CD14-positive monocyte (primary cell): ENCODE measurements around the gene ZNF584. TPM values are rescaled to one million over a fixed set of nuclear protein-coding genes. Genes with fewer than 3 reads are reported as not detected.

Source experiments
- DNase-seq, 3 donors: peaks; one replicate each; pipeline ENCODE4 v3.0.0-alpha.2; 2011 to 2022
- H2AFZ ChIP-seq: 2 replicates; pipeline ENCODE4 v1.6.0; 2012; ENCODE audit warnings: mild to moderate bottlenecking, low read depth, low read length, inconsistent platforms; ENCODE audit not compliant: insufficient read depth, poor library complexity, severe bottlenecking
- H3K27ac ChIP-seq, 2 donors: 1 replicate in 1 of 2; 2 replicates in 1 of 2; pipeline ENCODE4 v1.5.1; 2012 to 2013; ENCODE audit warnings: low read length in 2 of 2, control low read depth in 1 of 2, inconsistent platforms in 1 of 2, low read depth in 1 of 2, mild to moderate bottlenecking in 1 of 2
- H3K27me3 ChIP-seq, 2 donors: one replicate each; pipeline versions ENCODE4 v1.6.0 to v1.6.1; 2011 to 2013; ENCODE audit warnings: low read length in 2 of 2; ENCODE audit not compliant: control insufficient read depth in 2 of 2, insufficient read depth in 2 of 2
- H3K36me3 ChIP-seq, 2 donors: replicated peaks in 1 of 2; 1 replicate in 1 of 2; 2 replicates in 1 of 2; pipeline versions ENCODE4 v1.5.1 to v1.6.1; 2012 to 2013; ENCODE audit warnings: low read length in 2 of 2, control low read depth in 1 of 2, inconsistent platforms in 1 of 2, mild to moderate bottlenecking in 1 of 2; ENCODE audit not compliant: insufficient read depth in 2 of 2, control insufficient read depth in 1 of 2
- H3K4me1 ChIP-seq, 2 donors: 1 replicate in 1 of 2; 2 replicates in 1 of 2; pipeline versions ENCODE4 v1.5.1 to v1.6.1; 2012 to 2013; ENCODE audit warnings: low read length in 2 of 2, control low read depth in 1 of 2, inconsistent platforms in 1 of 2, mild to moderate bottlenecking in 1 of 2, moderate library complexity in 1 of 2; ENCODE audit not compliant: insufficient read depth in 2 of 2, control insufficient read depth in 1 of 2
- H3K4me2 ChIP-seq: replicated peaks from 2 replicates; pipeline ENCODE3; 2012; ENCODE audit warnings: low read length, moderate library complexity, mild to moderate bottlenecking; ENCODE audit not compliant: poor library complexity, severe bottlenecking; ENCODE audit errors: extremely low read depth
- H3K4me3 ChIP-seq, 3 experiments: fragments of 200-600 bp in 1 of 3; sonication (generic) in 1 of 3; replicated peaks in 1 of 3; 1 replicate in 2 of 3; 2 replicates in 1 of 3; pipeline ENCODE4 v1.5.1; 2011 to 2013; ENCODE audit warnings: low read length in 3 of 3, mild to moderate bottlenecking in 3 of 3, control low read depth in 2 of 3, low read depth in 2 of 3, inconsistent platforms in 1 of 3, moderate library complexity in 1 of 3
- H3K79me2 ChIP-seq: 2 replicates; pipeline ENCODE4 v1.6.0; 2012; ENCODE audit warnings: mild to moderate bottlenecking, control low read depth, inconsistent platforms, low read length, moderate library complexity; ENCODE audit not compliant: insufficient read depth
- H3K9ac ChIP-seq: 2 replicates; pipeline ENCODE4 v1.6.0; 2017; ENCODE audit warnings: low read length, mild to moderate bottlenecking; ENCODE audit not compliant: insufficient read depth, poor library complexity, severe bottlenecking
- H3K9me3 ChIP-seq, 2 donors: replicated peaks in 1 of 2; 1 replicate in 1 of 2; 2 replicates in 1 of 2; pipeline versions ENCODE4 v1.5.1 to v1.6.1; 2012 to 2013; ENCODE audit warnings: low read length in 2 of 2, control low read depth in 1 of 2; ENCODE audit not compliant: control insufficient read depth in 1 of 2, insufficient read depth in 1 of 2
- H4K20me1 ChIP-seq: 2 replicates; pipeline ENCODE4 v1.6.0; 2012; ENCODE audit warnings: mild to moderate bottlenecking, low read length, control low read depth, moderate library complexity; ENCODE audit not compliant: insufficient read depth
- H3K27ac Mint-ChIP-seq, 7 donors: one replicate each; pipeline ENCODE4 v1.8.0; 2020; ENCODE audit warnings: mild to moderate bottlenecking in 7 of 7, mixed read lengths in 7 of 7, moderate library complexity in 6 of 7, inconsistent platforms in 2 of 7
- H3K27me3 Mint-ChIP-seq, 3 donors: one replicate each; pipeline ENCODE4 v1.8.0; 2021 to 2022; ENCODE audit warnings: low read depth in 3 of 3, mild to moderate bottlenecking in 3 of 3, mixed read lengths in 3 of 3, moderate library complexity in 3 of 3, inconsistent platforms in 1 of 3
- H3K36me3 Mint-ChIP-seq, 2 donors: one replicate each; pipeline ENCODE4 v1.8.0; 2020; ENCODE audit warnings: mixed read lengths in 2 of 2, inconsistent platforms in 1 of 2, mild to moderate bottlenecking in 1 of 2
- H3K4me1 Mint-ChIP-seq: one replicate; pipeline ENCODE4 v1.8.0; 2020; ENCODE audit warnings: mild to moderate bottlenecking, mixed read lengths
- H3K4me3 Mint-ChIP-seq, 2 donors: one replicate each; pipeline ENCODE4 v1.8.0; 2020; ENCODE audit warnings: mild to moderate bottlenecking in 2 of 2, mixed read lengths in 2 of 2, moderate library complexity in 1 of 2
- H3K9me3 Mint-ChIP-seq, 7 donors: one replicate each; pipeline ENCODE4 v1.8.0; 2020 to 2022; ENCODE audit warnings: mixed read lengths in 7 of 7, mild to moderate bottlenecking in 6 of 7, moderate library complexity in 6 of 7, inconsistent platforms in 2 of 7
- CTCF ChIP-seq: fragments of 200-600 bp; IDR thresholded peaks from one replicate; pipeline ENCODE4 v1.8.0; 2022; ENCODE audit warnings: antibody characterized with exemption, mild to moderate bottlenecking
- WGBS: methylation state at CpG from one replicate; pipeline ENCODE4 v1.1.5; 2013; ENCODE audit warnings: missing lambda C conversion rate; ENCODE audit not compliant: insufficient coverage; 5-methylcytosine and 5-hydroxymethylcytosine counted together
- intact Hi-C, 2 donors: fragments of 100-400 bp; cut with micrococcal nuclease; formaldehyde crosslinking; loops; one replicate each; pipeline versions ENCODE4 v1.15.0 to v1.15.1; 2023
- polyA plus RNA-seq, 3 donors: library from polyadenylated mRNA; depleted of rRNA in 1 of 3; unstranded in 2 of 3; stranded (reverse) in 1 of 3; fragments of 300-500 nt in 2 of 3; fragments of >200 nt in 1 of 3; fragmentation: Illumina TruSeq in 2 of 3; gene quantifications; 1 replicate in 2 of 3; 2 replicates in 1 of 3; pipeline ENCODE4 v1.2.3, GENCODE V29; 2012 to 2021

Gene ZNF584
- polyA plus RNA-seq, 3 donors, result 1.2 to 3.1 (median 1.7) TPM

DNA sequence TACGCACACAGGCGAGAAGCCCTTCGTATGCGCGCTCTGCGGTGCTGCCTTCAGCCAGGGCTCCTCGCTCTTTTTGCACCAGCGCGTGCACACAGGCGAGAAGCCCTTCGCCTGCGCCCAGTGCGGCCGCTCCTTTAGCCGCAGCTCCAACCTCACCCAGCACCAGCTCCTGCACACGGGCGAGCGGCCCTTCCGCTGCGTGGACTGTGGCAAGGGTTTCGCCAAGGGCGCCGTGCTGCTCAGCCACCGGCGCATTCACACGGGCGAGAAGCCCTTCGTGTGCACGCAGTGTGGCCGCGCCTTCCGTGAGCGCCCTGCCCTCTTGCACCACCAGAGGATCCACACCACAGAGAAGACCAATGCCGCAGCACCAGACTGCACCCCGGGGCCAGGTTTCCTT lies 47.7 kb downstream of the ZNF584 start:
- Histone ChIP-seq H3K9ac (no peak overlapping the region), H3K27me3 (no peaks in the 10 kb centered on the region), H3K4me2 (no peak overlapping the region), H3K9me3 (no peaks in the 10 kb centered on the region), H3K4me3 (no peak overlapping the region), H3K79me2 (no peaks in the 10 kb centered on the region), H3K36me3 (peaks cover 21 to 31% of the 10 kb centered on the region in 2 donors), H4K20me1 (no peaks in the 10 kb centered on the region), H2AFZ (no peak overlapping the region), H3K27ac (no peak overlapping the region), H3K4me1 (peaks cover 6 to 10% of the 10 kb centered on the region in 2 donors)
- peaks cover 0 to 1% (median 0%) of the 10 kb centered on the region in 7 donors for H3K9me3 Mint-ChIP-seq
- peaks cover 38 to 54% of the 10 kb centered on the region in 2 donors for H3K36me3 Mint-ChIP-seq
- no peak overlapping the region for H3K4me3 Mint-ChIP-seq
- intact Hi-C loops, result no loop called here
- TF ChIP-seq CTCF, result no peak
- H3K4me1 Mint-ChIP-seq, result peaks cover 10% of the 10 kb centered on the region
- no peak for DNase-seq
- peaks cover 0 to 3% (median 0%) of the 10 kb centered on the region in 3 donors for H3K27me3 Mint-ChIP-seq
- 97% methylated on average over 21 of the region's 35 CpGs for WGBS
- no peak overlapping the region for H3K27ac Mint-ChIP-seq

DNA sequence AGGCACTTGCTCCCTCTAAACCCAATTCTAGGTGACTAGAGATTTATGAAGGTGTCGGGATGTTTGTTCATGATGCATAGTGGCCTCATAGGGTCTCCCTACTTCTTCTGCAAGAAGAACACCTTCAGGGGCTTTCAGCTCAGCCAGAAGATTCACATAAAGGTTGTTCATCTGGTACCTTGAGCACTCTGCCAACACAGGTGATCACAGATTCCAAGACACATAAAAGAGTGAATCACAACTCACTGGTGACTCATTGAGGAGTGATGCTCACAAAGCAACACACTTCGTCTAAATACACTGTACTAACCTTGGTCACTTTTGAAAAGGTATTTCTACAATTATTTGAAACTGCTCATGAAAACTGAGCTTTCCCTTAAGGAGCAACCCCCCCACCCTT lies 51.6 kb downstream of the ZNF584 start:
- Histone ChIP-seq H3K27ac (no peak overlapping the region), H3K36me3 (peaks cover 15% of the 10 kb centered on the region in 2 donors), H3K4me1 (peaks cover 6 to 7% of the 10 kb centered on the region in 2 donors), H3K27me3 (no peaks in the 10 kb centered on the region), H3K9me3 (no peaks in the 10 kb centered on the region), H3K9ac (no peak overlapping the region), H3K4me2 (no peak overlapping the region), H3K4me3 (no peak overlapping the region), H2AFZ (no peak overlapping the region), H4K20me1 (no peaks in the 10 kb centered on the region), H3K79me2 (no peaks in the 10 kb centered on the region)
- Mint-ChIP-seq H3K4me1 (peaks cover 3% of the 10 kb centered on the region), H3K36me3 (peaks cover 27 to 40% of the 10 kb centered on the region in 2 donors), H3K27ac (no peak overlapping the region), H3K9me3 (peaks cover 0 to 3% (median 2%) of the 10 kb centered on the region in 7 donors), H3K27me3 (peaks cover 0 to 3% (median 2%) of the 10 kb centered on the region in 3 donors), H3K4me3 (no peak overlapping the region)
- no peak for DNase-seq
- intact Hi-C loops, result no loop called here
- WGBS, result no CpG with 5 or more reads among the region's 2 CpGs
- TF ChIP-seq CTCF, result no peak
